Measurements from ENCODE around the gene GNAZ.

The GNAZ gene

DNA sequence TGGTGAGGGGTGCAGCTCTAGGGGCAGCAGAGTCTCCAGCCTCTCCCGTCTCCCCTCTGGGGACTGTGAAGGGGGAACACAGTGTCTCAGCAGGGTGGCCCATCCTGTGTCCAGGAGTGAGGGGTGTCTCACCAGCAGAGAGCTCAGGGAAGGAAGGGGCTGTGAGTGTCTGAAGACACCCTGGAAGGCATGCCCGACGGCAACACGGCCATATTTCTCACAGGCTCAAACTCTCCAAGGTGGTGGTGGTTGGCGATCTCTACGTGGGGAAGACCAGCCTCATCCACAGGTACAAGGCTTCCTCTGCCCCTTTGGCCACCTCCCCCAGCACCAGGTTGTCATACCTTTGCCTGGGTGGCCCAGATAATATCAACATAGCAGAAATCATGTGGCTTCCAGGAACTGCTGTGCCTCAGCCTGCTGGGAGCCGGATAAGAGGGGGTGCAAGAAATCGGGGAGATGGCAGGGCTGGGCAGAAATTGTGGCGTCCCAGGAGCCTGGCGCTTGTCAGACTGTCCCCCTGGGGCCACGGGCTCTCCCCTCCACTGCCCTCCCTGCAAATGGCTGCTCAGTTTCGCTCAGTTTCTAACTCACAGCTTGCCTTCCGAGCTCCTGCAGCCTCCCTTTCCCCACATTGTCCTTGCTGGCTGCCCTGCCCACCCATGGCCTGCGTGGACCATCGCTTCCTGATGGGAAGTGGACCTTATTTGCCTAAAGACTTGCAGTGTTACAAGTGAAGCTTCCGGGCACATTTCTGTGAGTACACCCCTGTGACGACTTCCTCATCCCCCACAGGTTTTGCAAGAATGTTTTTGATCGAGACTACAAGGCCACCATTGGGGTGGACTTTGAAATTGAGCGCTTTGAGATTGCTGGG lies 82.2 kb downstream of the GNAZ start:
- DNase-seq (ENCODE audit: insufficient read length, low spot score) (no peak), FAIRE-seq (no peak)
- no peak for TF ChIP-seq CTCF (IDR thresholded peaks at IDR 0.05; ENCODE audit: insufficient read depth, missing control alignments)

- FAIRE-seq (no peak), DNase-seq (ENCODE audit: insufficient read length, low spot score) (no peak)
- TF ChIP-seq CTCF (IDR thresholded peaks at IDR 0.05; ENCODE audit: insufficient read depth, missing control alignments): no peak
Measured at GRCh38 chr22:23153994-23154393, 83.7 kb downstream of the GNAZ start.

GRCh38 chr22:23154461-23154860 lies 84.1 kb downstream of the GNAZ start:
- no peak for TF ChIP-seq CTCF (IDR thresholded peaks at IDR 0.05; ENCODE audit: insufficient read depth, missing control alignments)
- FAIRE-seq: no peak
- no peak for DNase-seq (ENCODE audit: insufficient read length, low spot score)

- FAIRE-seq: no peak
- no peak for TF ChIP-seq CTCF (IDR thresholded peaks at IDR 0.05; ENCODE audit: insufficient read depth, missing control alignments)
- DNase-seq (ENCODE audit: insufficient read length, low spot score): no peak
Measured at GRCh38 chr22:23155143-23155542, 84.8 kb downstream of the GNAZ start.

DNA sequence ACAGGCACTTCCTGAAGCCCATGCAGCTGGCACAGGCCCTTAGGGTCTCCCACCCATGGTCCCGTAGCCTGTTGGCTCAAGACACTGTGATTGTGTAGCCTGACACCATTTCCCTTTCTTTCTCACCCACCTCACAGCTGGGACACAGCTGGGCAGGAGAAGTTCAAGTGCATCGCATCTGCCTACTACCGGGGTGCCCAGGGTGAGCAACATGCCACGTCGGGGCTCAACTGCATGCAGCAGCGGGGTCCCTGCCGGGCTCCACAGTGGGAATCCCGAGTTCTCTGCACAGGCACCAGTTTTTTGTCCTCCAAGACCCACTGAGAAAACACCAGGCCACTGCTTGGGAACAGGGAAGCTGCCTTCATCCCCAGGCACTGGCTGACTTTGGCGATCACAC lies 85.5 kb downstream of the GNAZ start:
- no peak for TF ChIP-seq CTCF (IDR thresholded peaks at IDR 0.05; ENCODE audit: insufficient read depth, missing control alignments)
- FAIRE-seq (no peak), DNase-seq (ENCODE audit: insufficient read length, low spot score) (no peak)

- DNase-seq (ENCODE audit: insufficient read length, low spot score) (no peak), FAIRE-seq (no peak)
- TF ChIP-seq CTCF (IDR thresholded peaks at IDR 0.05; ENCODE audit: insufficient read depth, missing control alignments): no peak
Measured at GRCh38 chr22:23156286-23156685, 86.0 kb downstream of the GNAZ start.
